Prostate gland (tissue), 2 donors: ENCODE results near the gene TBX15.

Experiments used
- POLR2AphosphoS5 ChIP-seq: sonication (generic); formaldehyde crosslinking; IDR thresholded peaks from one replicate; pipeline ENCODE4 v1.6.1; 2017; ENCODE audit warnings: antibody characterized with exemption
- TF ChIP-seq, protein P1 (sequence below), 4 experiments: fragments of 200-600 bp in 2 of 4; fragments of 450-650 bp in 2 of 4; sonication (generic) in 2 of 4; IDR thresholded peaks; 1 replicate in 3 of 4; 2 replicates in 1 of 4; pipeline ENCODE4 v1.5.1; 2016 to 2019; ENCODE audit warnings: antibody characterized with exemption in 4 of 4, mild to moderate bottlenecking in 2 of 4, moderate library complexity in 2 of 4

- TF ChIP-seq, protein P1, sequence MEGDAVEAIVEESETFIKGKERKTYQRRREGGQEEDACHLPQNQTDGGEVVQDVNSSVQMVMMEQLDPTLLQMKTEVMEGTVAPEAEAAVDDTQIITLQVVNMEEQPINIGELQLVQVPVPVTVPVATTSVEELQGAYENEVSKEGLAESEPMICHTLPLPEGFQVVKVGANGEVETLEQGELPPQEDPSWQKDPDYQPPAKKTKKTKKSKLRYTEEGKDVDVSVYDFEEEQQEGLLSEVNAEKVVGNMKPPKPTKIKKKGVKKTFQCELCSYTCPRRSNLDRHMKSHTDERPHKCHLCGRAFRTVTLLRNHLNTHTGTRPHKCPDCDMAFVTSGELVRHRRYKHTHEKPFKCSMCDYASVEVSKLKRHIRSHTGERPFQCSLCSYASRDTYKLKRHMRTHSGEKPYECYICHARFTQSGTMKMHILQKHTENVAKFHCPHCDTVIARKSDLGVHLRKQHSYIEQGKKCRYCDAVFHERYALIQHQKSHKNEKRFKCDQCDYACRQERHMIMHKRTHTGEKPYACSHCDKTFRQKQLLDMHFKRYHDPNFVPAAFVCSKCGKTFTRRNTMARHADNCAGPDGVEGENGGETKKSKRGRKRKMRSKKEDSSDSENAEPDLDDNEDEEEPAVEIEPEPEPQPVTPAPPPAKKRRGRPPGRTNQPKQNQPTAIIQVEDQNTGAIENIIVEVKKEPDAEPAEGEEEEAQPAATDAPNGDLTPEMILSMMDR (IDR thresholded peaks at IDR 0.05) = no peak
- TF ChIP-seq POLR2AphosphoS5 = no peak
These were observed 62.5 kb downstream of the TBX15 start for GRCh38 chr1:118925651-118926050.
